ENCODE measurements around the gene ABCA3.
"Not testable (repeated sequence)": the region's sequence is repeated elsewhere in the genome, so short reads cannot be mapped to it uniquely, and the experiment has no call there.

The ABCA3 gene

DNA sequence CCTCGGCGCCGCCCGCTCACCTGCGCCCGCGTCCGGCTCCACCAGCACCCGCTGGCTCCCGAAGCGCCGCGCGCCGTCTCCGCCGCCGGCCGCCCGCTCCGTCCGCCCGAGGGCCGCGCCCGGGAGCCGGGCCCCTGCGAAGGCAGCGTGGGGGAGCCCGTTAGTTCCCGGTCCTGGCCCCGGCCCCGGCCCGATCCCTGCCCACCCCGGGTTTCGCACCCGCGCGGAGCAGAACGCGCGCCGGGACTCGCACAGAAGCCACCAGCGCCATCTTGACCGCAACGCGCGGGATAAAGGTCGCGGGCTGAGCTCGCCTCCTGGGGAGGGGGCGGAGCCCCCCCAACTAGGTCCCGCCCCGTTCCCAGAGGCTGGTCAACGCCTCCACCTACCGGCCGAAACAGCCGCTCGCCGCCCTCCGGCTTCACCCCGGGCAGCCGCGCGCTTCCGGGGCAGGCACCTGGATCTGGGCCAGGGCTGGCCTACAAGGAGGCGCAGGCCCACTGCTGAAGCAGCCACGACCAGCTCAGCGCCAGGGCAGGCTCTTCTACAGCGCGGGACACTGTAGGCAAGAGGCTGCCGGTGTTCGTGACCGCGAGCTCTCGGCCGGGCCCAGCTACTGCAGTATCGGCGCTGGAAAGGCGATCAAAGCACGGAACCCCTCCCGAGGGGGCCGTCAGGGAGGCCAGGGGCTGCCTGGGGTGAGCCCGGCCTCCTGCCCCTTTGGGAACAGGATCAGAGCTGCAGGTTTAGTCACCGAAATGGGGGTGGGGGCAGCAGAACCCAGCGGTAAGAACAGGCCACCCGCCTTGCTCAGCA lies 89.0 kb downstream of the ABCA3 start, which contains the start of gene ECI1:
Gene ECI1 (minus strand): TSS at position 292 of the 816 bp plus-strand sequence. CDS start 21 bp downstream, at position 271.
- peak; percentile 60 for DNase-seq

DNA sequence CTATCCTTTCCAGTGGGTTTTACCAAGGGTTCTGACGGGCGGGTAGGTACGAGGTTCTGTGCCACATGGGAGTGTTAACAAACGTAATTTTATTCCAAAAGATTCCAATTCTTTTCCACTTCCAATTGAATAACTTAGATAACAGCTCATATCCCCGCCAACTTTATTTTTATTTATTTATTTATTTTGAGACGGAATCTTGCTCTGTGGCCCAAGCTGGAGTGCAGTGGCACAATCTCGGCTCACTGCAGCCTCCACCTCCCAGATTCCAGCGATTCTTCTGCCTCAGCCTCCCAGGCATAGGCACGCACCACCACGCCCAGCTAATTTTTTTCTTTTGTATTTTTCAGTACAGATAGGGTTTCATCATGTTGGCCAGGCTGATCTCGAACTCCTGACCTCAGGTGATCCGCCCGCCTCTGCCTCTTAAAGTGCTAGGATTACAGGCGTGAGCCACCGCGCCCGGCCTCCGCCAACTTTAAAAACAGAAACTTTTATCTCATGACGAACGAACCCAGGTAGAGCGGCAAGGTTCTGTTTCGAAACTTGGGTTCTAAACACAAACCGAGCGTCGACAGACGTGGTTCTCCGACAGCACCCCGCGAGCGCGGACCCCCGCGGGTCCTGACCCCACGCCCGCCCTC lies 89.8 kb downstream of the ABCA3 start:
- DNase-seq: peak; percentile 22

DNA sequence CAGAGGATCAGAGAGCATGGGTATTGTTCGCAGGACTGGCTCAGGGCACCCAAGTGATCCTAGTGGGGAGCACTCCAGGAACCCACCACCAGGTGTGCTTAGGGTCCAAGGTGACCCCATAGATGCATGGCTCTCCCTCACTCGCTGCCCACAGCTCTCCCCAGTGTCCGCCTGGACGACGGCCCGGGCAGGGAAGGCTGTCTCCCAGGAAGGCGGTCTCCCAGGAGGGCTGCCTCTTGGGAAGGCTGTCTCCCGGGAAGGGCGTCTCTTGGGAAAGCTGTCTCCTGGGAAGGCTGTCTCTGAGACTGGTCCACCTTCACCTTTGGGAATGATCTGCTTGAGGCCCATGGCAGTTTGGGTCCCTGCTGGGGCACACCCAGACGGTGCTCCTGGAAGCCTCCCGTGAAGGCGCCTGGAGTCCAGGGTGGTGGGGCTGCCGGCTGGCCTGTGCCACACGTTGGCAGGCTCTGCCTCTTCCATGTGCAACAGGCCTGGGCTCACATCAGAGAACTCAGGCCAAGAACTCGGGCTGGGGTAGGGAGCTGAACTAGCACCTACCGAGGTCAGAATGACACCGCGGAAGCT lies 94.1 kb downstream of the ABCA3 start:
- no peak for DNase-seq

DNA sequence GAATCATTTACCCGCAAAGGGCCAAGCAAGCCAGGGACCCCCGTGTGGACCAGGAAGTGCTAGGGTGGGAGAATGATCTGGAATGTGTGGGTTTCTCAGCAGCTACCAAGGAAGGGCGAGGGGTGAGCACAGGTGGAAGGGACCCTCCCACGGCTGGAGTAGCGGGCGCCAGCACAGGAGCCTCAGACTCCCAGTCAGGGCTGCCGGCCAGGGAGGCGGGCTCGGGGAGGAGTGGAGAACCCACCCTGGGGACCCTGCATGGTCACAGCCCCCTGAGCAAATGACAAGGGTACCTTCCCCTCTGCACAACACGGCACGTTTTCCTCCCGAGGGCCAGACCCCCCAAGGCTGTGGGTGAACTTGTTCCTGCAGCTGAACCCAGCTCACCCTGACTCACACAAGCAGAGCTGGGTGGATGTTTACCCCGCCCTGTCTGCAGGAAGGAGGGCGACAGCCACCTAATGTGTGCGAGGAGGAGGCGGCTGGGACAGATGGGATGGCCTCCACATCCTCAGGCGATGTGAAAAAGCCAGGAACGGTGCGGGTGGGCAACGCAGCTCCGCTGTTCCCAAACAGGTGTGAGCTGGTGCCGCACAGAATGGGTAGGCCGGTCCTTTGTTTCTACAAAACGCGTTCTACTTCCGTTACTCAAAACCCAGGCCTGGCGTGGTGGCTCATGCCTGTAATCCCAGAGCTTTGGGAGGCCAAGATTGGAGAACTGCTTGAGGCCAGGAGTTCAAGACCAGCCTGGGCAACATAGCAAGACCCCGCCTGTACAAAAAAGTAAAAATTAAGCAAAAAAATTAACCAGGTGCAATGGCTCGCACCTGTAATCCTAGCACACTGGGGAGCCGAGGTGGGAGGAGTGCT lies 95.4 kb downstream of the ABCA3 start:
- DNase-seq: no peak

DNA sequence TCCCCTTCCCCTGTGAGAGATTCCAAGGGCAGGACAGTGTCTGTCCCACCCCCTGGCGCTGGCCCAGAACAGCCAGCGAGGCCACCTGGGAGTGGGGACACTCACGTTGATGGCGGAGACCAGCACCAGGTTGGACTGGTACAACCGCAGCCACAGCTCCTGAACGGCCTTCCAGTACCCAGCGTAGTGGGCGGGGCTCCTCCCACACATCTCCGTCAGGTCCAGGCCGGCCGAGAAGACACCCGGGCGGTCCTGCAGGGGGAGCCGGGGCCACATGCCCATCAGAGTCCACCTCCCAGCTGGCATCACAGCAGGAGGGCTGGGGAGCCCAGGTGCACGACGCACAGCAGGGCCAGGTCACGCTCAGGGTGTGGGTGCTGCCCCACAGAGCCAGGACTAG lies 96.2 kb downstream of the ABCA3 start:
- DNase-seq: no peak

DNA sequence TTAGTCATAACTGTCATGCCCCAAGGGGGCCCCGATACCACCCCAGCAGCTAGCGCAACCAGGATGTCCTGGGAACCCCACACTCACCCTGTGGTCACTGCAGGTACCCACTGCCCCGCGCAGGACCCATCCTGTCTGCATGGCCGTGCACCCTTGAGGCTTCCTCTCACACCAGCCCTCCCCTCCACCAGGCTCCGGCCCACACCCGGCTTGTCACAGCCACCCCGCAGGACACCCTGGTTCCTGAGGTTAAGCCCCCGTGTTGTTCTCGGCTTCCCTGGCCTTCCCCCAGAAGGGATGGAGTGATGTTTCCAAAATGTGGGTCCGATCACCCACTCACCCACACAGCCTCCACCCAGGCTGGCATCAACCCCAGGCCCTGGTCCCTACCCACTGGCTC lies 96.7 kb downstream of the ABCA3 start:
- no peak for DNase-seq

DNA sequence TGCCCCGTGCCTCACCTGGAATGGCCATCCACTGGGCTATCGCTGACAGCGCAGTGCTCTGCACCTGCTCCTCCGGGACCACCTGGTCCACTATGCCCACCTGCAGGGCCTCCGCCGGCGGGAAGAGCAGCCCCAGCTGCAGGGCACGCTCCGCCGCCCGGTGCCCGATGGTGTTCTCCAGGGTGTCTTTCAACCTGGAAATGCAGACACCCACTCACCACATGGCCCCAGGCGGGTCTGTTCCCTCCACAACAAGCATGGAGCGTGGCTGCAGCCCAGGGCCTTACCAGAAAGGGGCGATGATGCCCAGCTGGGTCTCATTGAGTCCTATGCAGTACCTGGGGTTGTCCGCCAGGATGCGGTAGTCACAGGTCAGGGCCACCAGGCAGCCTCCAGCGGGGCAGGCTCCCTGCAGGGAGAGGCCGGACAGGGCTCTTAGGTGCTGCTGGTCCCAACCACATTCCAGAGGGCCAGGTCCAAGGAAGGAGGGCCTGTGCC lies 97.4 kb downstream of the ABCA3 start:
- DNase-seq: no peak

DNA sequence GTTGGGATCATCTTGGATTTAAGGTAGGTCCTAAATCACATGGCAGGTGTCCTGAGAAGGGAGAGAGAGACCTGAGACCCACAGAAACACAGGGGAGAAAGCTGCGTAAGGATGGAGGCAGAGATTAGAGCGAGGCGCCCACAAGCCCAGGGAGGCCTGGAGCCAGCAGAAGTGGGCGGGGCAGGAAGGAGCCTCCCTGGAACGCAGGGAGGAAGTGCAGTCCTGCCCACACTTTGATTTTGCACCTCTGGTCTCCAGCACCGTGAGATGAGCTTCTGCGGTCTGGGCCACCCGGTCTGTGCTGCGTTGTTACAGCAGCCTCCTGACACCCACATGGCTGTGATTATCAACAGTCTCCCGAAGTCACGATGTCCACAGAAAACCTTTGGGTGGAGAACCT lies 97.9 kb downstream of the ABCA3 start:
- no peak for DNase-seq

DNA sequence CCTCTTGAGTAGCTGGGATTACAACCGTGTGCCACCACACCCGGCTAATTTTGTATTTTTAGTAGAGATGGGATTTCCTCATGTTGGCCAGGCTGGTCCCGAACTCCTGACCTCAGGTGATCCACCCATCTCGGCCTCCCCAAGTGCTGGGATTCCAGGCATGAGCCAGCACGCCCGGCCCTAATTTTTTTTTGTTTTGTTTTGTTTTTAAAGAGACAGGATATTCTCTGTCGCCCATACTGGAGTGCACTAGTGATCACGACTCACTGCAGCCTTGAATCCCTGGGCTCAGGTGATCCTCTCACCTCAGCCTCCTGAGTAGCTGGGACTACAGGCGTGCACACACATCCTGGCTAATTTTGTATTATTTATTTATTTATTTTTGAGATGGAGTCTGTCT lies 100.2 kb downstream of the ABCA3 start:
- not testable (repeated sequence) for DNase-seq

DNA sequence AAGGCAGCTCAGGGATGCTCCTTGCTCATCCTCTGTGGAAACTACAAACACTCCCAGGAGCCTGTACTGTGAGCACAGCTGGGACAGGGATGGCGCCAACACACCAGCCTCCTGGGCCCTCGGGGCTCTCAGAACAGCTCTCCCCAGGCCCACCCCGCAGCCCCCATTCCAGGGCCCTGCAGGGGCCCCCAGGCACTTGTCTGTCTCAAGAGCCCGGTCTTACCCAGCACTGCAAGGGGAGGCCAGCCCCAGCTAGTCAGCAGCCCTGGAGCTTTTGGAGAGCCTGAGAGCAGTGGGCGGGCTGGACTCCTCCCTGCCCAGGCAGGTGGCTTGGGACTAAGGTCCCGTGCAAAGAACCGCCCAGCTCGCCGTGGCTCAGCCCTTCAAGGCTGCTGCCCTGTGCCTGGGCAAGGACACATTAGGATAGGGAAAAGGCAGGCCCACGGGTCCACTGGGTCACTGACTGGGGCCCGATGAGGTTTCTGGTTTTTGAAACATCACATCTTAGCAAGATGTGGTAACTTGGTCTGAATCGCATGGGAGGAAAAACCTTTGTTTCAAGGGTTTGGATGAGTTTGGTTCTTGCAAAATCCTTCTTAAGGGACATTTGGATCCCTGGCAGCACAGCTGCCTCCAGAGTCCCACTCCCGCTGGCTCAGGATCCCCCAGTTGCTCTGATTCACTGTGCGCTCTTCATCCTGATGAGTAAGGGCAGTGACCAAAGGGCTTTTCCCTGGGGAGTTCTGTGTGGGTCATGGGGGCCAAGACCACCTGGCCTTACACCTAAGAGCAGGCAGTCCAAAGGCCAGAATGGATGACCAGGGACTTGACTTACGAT lies 101.5 kb downstream of the ABCA3 start:
- no peak for DNase-seq

DNA sequence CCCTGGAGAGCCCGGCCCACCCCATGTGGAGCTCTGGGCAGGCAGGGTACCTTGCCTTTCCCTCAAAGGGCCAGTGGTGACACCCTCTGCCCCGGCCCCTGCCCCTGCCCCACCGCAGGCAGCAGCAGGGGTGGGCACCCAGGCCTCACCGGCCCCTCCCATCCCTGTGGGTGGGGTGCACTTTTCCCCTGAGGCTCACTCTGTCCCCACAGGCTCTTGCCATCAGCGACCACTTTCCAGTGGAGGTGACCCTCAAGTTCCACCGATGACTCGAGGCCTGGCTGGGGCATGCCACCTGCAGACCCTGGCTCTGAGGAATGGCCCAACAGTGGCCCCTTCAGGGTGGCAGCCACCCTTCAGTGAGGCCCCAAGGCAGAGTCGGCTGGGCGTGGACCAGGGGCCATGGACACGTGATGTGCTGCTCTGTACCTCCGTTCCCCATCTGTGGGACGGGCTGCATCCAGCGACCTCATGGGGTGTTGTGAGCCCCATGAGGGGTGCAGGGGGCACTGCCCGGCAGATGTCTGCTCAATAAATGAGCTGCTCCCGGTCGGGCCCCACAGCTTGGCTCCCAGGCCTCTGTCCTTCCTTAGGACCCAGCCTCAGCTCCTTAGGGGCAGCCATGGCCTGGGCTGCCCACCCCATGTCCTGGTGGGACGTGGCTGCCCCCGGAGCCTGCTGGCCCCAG lies 102.2 kb downstream of the ABCA3 start:
- DNase-seq: no peak

DNA sequence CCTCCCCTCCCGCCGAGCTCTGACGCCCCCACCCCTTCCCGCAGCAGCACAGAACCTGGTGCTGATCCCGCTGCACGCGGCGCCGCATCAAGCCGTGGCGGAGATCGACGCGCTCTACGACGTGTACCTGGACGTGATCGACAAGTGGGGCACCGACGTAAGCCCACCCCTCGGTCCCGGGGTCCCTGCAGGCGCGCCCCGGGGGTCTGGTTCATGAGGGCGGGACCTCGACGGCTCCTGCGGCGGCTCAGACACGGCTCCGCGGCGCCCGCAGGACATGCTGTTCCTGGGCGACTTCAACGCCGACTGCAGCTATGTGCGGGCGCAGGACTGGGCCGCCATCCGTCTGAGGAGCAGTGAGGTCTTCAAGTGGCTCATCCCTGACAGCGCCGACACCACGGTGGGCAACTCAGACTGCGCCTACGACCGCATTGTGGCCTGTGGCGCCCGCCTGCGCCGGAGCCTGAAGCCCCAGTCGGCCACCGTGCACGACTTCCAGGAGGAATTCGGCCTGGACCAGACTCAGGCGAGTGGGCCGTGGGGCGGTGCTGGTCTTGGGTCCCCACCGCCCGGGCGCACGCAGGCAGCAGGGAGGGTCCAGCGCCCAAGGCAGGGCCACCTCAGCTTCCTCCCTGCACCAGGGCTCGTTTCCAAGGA lies 102.9 kb downstream of the ABCA3 start:
- DNase-seq: no peak

DNA sequence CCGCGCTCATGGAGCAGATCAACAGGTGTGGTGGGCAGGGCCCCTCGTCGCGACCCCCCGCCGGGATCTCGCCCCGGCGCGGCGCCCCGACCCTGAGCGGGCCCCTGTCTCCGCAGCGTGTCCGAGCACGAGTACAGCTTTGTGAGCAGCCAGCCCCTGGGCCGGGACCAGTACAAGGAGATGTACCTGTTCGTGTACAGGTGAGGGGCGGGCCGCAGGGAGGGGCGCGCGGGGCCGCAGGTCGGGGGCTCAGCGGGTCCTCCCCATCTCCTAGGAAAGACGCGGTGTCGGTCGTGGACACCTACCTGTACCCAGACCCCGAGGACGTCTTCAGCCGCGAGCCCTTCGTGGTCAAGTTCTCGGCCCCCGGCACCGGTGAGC lies 103.4 kb downstream of the ABCA3 start:
- DNase-seq: no peak

DNA sequence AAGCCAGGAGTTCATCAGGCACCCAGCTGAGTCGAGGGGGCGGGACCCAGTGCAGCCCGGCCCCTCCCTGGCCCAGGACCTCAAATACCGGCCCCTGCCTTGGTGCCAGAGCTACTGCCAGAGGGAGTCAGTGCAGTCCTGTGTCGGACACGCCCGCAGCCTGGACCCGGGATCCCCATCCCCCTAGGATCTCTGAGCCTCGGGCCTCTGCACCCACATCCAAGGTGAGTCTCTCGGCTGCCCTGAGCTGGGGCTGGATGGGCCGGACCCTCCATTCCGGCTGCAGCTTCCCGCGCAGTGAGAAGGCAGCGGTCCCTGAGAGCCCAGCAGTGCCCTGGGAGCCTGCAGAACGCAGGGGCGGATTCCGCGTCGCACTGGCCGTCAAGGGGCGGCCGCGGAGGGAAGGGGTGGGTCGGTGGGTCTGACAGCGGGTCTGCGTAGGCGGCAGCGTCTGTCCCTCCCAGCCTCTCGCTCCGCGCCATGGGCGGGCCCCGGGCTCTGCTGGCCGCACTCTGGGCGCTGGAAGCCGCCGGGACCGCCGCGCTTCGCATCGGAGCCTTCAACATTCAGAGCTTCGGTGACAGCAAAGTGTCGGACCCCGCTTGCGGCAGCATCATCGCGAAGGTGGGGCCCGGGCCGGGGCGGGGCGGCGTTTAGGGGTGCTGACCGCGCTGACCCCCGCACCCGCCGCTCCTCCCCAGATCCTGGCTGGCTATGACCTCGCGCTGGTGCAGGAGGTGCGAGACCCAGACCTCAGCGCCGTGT lies 104.0 kb downstream of the ABCA3 start, which contains the start of gene DNASE1L2:
Gene DNASE1L2 (plus strand): TSS at position 108 of the 765 bp plus-strand sequence. CDS start 373 bp downstream, at position 481.
- no peak for DNase-seq

DNA sequence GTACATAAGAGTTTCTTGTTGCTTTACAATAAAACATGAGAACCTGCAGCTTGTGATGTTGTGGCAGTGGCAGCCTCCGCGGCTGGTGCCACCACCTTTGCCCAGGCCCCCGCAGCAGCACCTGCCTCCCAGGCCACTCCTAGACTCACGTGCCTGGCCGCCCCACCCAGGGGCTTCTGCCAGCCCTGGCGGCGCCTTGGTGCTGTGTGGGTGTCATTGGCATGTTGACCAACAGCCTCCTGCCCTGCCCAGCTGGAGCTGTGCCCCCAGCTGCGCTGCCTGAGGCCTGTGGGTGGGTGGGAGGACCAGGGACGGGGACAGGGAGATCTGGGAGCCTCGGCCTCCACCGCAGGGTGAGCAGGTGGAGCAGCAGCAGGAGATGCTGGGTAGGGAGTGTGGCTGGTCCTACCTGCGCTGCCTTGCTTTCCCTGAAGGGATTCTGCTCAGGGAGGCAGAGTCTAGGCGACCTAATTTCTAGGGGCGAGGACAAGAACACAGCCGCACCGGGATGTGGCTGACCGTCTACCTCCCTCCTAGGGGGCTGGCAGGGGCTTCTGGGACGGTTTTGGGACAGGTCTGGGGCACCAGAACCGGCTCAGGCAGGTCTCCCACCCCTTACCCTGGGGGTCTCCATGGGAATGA lies 104.7 kb downstream of the ABCA3 start:
- no peak for DNase-seq

DNA sequence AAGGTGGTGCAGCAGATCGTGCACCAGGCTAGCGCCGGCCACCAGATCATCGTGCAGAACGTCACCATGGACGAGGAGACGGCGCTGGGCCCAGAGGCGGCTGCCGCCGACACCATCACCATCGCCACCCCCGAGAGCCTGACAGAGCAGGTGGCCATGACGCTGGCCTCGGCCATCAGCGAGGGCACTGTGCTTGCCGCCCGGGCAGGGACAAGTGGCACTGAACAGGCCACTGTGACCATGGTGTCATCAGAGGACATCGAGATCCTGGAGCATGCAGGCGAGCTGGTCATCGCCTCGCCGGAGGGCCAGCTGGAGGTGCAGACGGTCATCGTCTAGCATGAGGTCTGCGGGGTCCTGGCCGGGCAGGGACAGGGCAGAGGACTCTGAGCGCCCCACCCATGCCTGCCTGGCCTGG lies 105.3 kb downstream of the ABCA3 start:
- DNase-seq: no peak

DNA sequence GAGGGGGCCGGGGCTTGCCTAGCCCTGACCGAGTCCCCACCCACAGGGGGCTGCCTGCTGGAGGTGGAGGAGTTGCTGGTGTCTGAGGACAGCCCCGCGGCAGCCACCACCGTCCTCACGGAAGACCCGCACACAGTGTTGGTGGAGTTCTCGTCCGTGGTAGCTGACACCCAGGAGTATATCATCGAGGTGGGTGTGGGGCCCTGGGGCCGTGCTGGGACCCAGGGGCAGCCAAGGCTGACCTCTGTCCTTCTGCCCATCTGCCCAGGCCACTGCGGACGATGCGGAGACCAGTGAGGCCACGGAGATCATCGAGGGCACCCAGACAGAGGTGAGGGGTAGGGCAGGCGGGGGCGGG lies 105.7 kb downstream of the ABCA3 start:
- DNase-seq: no peak

DNA sequence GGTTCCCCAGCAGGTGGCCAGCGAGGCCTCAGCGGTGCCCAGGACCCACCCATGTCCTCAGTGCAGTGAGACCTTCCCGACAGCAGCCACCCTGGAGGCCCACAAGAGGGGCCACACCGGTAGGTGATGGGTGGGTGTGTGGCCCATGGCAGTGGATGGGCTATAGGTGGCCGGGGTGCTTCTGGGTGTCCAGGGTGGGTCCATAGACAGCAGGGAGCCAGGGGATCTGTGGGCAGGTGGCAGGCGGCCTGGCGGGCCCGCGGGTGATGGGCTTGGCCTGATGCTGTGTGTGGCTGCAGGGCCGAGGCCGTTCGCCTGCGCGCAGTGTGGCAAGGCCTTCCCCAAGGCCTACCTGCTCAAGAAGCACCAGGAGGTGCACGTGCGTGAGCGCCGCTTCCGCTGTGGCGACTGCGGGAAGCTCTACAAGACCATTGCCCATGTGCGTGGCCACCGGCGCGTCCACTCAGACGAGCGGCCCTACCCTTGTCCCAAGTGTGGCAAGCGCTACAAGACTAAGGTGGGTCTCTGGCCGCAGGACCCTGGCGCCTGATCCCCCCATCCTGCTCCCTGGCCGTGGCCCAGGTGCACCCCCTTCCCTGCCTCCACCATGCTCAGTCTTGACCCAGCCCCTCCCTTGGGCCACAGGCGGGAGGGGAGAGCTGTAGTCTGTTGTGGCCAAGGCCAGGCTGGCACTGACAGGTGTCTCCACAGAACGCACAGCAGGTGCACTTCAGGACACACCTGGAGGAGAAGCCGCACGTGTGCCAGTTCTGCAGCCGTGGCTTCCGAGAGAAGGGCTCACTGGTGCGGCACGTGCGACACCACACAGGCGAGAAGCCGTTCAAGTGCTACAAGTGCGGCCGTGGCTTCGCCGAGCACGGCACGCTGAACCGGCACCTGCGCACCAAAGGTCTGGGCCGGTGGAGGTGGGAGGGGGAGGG lies 106.4 kb downstream of the ABCA3 start:
- no peak for DNase-seq

Measured in effector CD8-positive, alpha-beta T cell (primary cell).